Gastrocnemius medialis (tissue), 4 donors: ENCODE measurements around the gene CTDSPL. TPM values are rescaled to one million over a fixed set of nuclear protein-coding genes. Genes with fewer than 3 reads are reported as not detected.

ENCODE experiments used
- ATAC-seq, 2 donors: fragments of 150-250 bp; one replicate each; pipeline ENCODE4 v1.9.1; 2016
- DNase-seq, 2 donors: peaks; one replicate each; pipeline ENCODE4 v3.0.0-alpha.2; 2019
- H3K27ac ChIP-seq, 4 donors: fragments of 200-600 bp; sonication (generic); 1 replicate in 1 of 4; 2 replicates in 3 of 4; pipeline ENCODE4 v1.5.1; 2016 to 2018; ENCODE audit warnings: mild to moderate bottlenecking in 2 of 4, moderate library complexity in 1 of 4
- H3K27me3 ChIP-seq, 3 donors: fragments of 200-600 bp; sonication (generic) in 2 of 3; 1 replicate in 1 of 3; 2 replicates in 2 of 3; pipeline versions ENCODE4 v1.5.1 to v1.6.0; 2016 to 2019; ENCODE audit warnings: mild to moderate bottlenecking in 1 of 3, moderate library complexity in 1 of 3
- H3K36me3 ChIP-seq, 2 donors: fragments of 200-600 bp; sonication (generic) in 1 of 2; one replicate each; pipeline ENCODE4 v1.5.1; 2017 to 2018
- H3K4me1 ChIP-seq, 2 donors: fragments of 200-600 bp; sonication (generic) in 1 of 2; one replicate each; pipeline ENCODE4 v1.5.1; 2016 to 2017; ENCODE audit warnings: mild to moderate bottlenecking in 2 of 2
- H3K4me3 ChIP-seq, 4 donors: fragments of 200-600 bp; sonication (generic) in 3 of 4; 1 replicate in 1 of 4; 2 replicates in 3 of 4; pipeline ENCODE4 v1.5.1; 2016 to 2019; ENCODE audit warnings: mild to moderate bottlenecking in 2 of 4
- H3K9me3 ChIP-seq, 3 donors: fragments of 200-600 bp; sonication (generic) in 2 of 3; 1 replicate in 1 of 3; 2 replicates in 2 of 3; pipeline ENCODE4 v1.5.1; 2016 to 2019
- CTCF ChIP-seq, 5 experiments: fragments of 450-650 bp in 3 of 5; fragments of 200-600 bp in 2 of 5; sonication (generic) in 2 of 5; IDR thresholded peaks in 4 of 5; conservative IDR thresholded peaks in 1 of 5; 1 replicate in 4 of 5; 2 replicates in 1 of 5; pipeline ENCODE4 v1.5.1; 2016 to 2019; ENCODE audit warnings: antibody characterized with exemption in 5 of 5, mild to moderate bottlenecking in 3 of 5, moderate library complexity in 3 of 5
- POLR2A ChIP-seq, 2 donors: fragments of 450-650 bp; IDR thresholded peaks; one replicate each; pipeline ENCODE4 v1.6.1; 2017; ENCODE audit warnings: antibody characterized with exemption in 2 of 2, mild to moderate bottlenecking in 2 of 2, moderate library complexity in 2 of 2
- in situ Hi-C, 4 donors: fragments of 200-750 bp; cut with MboI; loops; one replicate each; pipeline versions ENCODE4 v1.15.0 to v1.8.0; 2017; ENCODE audit warnings: low sequenced_read_pairs in 4 of 4
- intact Hi-C: fragments of 100-400 bp; cut with DNase I; formaldehyde crosslinking; loops from one replicate; pipeline ENCODE4 v1.15.1; 2023; ENCODE audit warnings: low total_unique reads
- total RNA-seq, 4 donors: library from RNA; depleted of rRNA; stranded (reverse); fragments of >200 nt; gene quantifications; one replicate each; pipeline versions ENCODE4 v1.1.0 to v1.2.3, GENCODE V29; 2016

The CTDSPL gene
- total RNA-seq, 4 donors from 2014 or later: 12.1 to 23.1 (median 14.6) TPM

- no peak for ATAC-seq
- DNase-seq: no peak
- intact Hi-C loops: no loop called here
- Histone ChIP-seq H3K4me1 (peaks cover 29 to 46% of the 10 kb centered on the region in 2 donors), H3K9me3 (no peaks in the 10 kb centered on the region), H3K27ac (no peak overlapping the region), H3K36me3 (no peaks in the 10 kb centered on the region), H3K4me3 (no peak overlapping the region), H3K27me3 (no peaks in the 10 kb centered on the region)
- in situ Hi-C loops: no loop called here
- TF ChIP-seq CTCF (IDR thresholded peaks at IDR 0.05 in 4 of 5, conservative IDR thresholded peaks at IDR 0.05 in 1 of 5): no peak
- TF ChIP-seq POLR2A (IDR thresholded peaks at IDR 0.05): no peak
These were observed 41.6 kb downstream of the CTDSPL start for GRCh38 chr3:37903320-37903719.

GRCh38 chr3:37903734-37904133 is 42.1 kb downstream of the CTDSPL start:
- no peak for ATAC-seq
- no peak overlapping the region for H3K27ac ChIP-seq
- intact Hi-C loops: no loop called here

GRCh38 chr3:37904601-37905000 is 42.9 kb downstream of the CTDSPL start:
- DNase-seq: no peak
- H3K36me3 ChIP-seq: no peaks in the 10 kb centered on the region
- no peak for TF ChIP-seq CTCF (IDR thresholded peaks at IDR 0.05 in 4 of 5, conservative IDR thresholded peaks at IDR 0.05 in 1 of 5)
- no peak for TF ChIP-seq POLR2A (IDR thresholded peaks at IDR 0.05)
- intact Hi-C loops: no loop called here
- no peaks in the 10 kb centered on the region for H3K9me3 ChIP-seq
- no peak overlapping the region for H3K4me3 ChIP-seq
- no peak for ATAC-seq
- peaks cover 24 to 40% of the 10 kb centered on the region in 2 donors for H3K4me1 ChIP-seq
- in situ Hi-C loops: no loop called here
- peak overlapping the region in 2 of 4 donors; percentile 17 to 25 for H3K27ac ChIP-seq
- no peaks in the 10 kb centered on the region for H3K27me3 ChIP-seq

More at GRCh38 chr3:37903734-37904133, 42.1 kb downstream of the CTDSPL start:
- no peak for TF ChIP-seq CTCF (IDR thresholded peaks at IDR 0.05 in 4 of 5, conservative IDR thresholded peaks at IDR 0.05 in 1 of 5)
- TF ChIP-seq POLR2A (IDR thresholded peaks at IDR 0.05): no peak
- Histone ChIP-seq H3K36me3 (no peaks in the 10 kb centered on the region), H3K4me3 (no peak overlapping the region), H3K4me1 (peaks cover 25 to 42% of the 10 kb centered on the region in 2 donors), H3K27me3 (no peaks in the 10 kb centered on the region), H3K9me3 (no peaks in the 10 kb centered on the region)
- in situ Hi-C loops: no loop called here
- no peak for DNase-seq

GRCh38 chr3:37905346-37905745 is 43.7 kb downstream of the CTDSPL start:
- H3K4me1 ChIP-seq: peaks cover 24 to 40% of the 10 kb centered on the region in 2 donors
- intact Hi-C loops: no loop called here
- TF ChIP-seq CTCF (IDR thresholded peaks at IDR 0.05 in 4 of 5, conservative IDR thresholded peaks at IDR 0.05 in 1 of 5) (no peak), POLR2A (IDR thresholded peaks at IDR 0.05) (no peak)
- DNase-seq (no peak), ATAC-seq (no peak)
- no peaks in the 10 kb centered on the region for H3K27me3 ChIP-seq
- no peaks in the 10 kb centered on the region for H3K36me3 ChIP-seq
- no peaks in the 10 kb centered on the region for H3K9me3 ChIP-seq
- in situ Hi-C loops: no loop called here
- no peak overlapping the region for H3K4me3 ChIP-seq
- H3K27ac ChIP-seq: peak overlapping the region in 3 of 4 donors; percentile 35 to 63 (median 43)
